Activated CD4-positive, alpha-beta memory T cell treated with anti-CD3 and anti-CD28 coated beads, Interleukin-2, amount 10 ng/mL, durations not matched to agents 7 days and 5 days (primary cell): ENCODE results near the gene TXK. TPM values are rescaled to one million over a fixed set of nuclear protein-coding genes. Genes with fewer than 3 reads are reported as not detected.

Experiments used
- CTCF ChIA-PET: fragments of 350-600 bp; sonication (Branson Sonifier 250); formaldehyde crosslinking; loops from one replicate; lab custom pipeline; 2021; ENCODE audit warnings: antibody characterized with exemption, inconsistent platforms; lab: Charles Lee
- POLR2A ChIA-PET: fragments of 350-600 bp; sonication (Branson Sonifier 250); formaldehyde crosslinking; loops from one replicate; lab custom pipeline; 2021; ENCODE audit warnings: antibody characterized with exemption; lab: Charles Lee
- DNase-seq: peaks from one replicate; pipeline ENCODE4 v3.0.0-alpha.2; 2020
- H3K27ac Mint-ChIP-seq: one replicate; pipeline ENCODE4 v1.8.0; 2021; ENCODE audit warnings: mild to moderate bottlenecking, mixed read lengths
- H3K27me3 Mint-ChIP-seq: one replicate; pipeline ENCODE4 v1.8.0; 2021; ENCODE audit warnings: mixed read lengths
- H3K36me3 Mint-ChIP-seq: one replicate; pipeline ENCODE4 v1.8.0; 2021; ENCODE audit warnings: low read depth, mixed read lengths
- H3K4me1 Mint-ChIP-seq: one replicate; pipeline ENCODE4 v1.8.0; 2021; ENCODE audit warnings: mixed read lengths
- H3K4me3 Mint-ChIP-seq: one replicate; pipeline ENCODE4 v1.8.0; 2021; ENCODE audit warnings: mild to moderate bottlenecking, mixed read lengths
- H3K9me3 Mint-ChIP-seq: one replicate; pipeline ENCODE4 v1.8.0; 2021; ENCODE audit warnings: mixed read lengths
- total RNA-seq, 2 experiments: library from RNA; stranded (reverse); gene quantifications; one replicate each; pipeline ENCODE4 v1.2.3, GENCODE V29; 2021

Gene TXK
- total RNA-seq, 2 experiments from 2014 or later: 15.2 to 18.5 TPM

DNA sequence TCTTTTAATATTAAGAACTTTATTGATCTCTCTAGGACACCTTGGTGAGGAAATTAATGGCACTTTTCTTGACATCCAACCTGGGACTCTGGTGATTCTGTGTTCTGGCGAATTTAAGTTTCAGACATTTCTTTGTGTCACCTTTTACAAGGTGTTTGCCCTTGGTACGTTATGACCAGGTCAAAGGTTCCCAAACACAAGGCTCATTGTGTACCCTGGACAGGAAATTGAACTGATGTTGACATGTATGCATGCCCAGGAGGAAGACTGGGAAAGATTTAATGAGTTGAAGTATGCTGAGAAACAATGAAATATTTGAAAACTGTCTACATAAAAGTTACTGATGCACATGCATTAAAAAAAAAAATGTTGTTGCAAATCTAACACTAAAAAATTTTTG is 95.4 kb downstream of the TXK start:
- Mint-ChIP-seq H3K36me3 (no peaks in the 10 kb centered on the region), H3K9me3 (no peaks in the 10 kb centered on the region), H3K27me3 (peaks cover 31% of the 10 kb centered on the region), H3K27ac (no peak overlapping the region), H3K4me1 (peaks cover 1% of the 10 kb centered on the region), H3K4me3 (no peak overlapping the region)
- POLR2A ChIA-PET: no interaction called here
- CTCF ChIA-PET: no interaction called here
- DNase-seq: no peak

DNA sequence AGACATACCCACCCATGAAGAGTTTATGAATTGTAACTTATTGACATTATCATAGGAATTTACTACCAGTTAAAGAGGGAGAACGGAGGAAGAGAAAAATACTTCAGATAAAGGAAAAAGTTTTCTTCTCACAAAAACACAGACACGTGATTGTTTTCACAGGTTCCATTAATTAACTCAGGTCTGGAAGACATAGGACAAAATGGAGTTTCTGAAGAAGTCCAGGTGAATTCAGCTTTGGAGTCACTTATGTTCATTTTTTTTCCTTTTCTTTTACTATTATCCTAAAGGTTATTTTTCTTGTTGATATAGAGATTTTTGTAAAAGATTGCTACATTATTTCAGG is 97.0 kb downstream of the TXK start:
- peaks cover 1% of the 10 kb centered on the region for H3K4me1 Mint-ChIP-seq
- no peaks in the 10 kb centered on the region for H3K36me3 Mint-ChIP-seq
- no peaks in the 10 kb centered on the region for H3K9me3 Mint-ChIP-seq
- no peak for DNase-seq
- peaks cover 15% of the 10 kb centered on the region for H3K27me3 Mint-ChIP-seq
- ChIA-PET CTCF (interaction anchor here (1.6 kb wide), 1 partner anchor 41 kb away, joined by 3 read pairs; no protein-coding TSS in a partner anchor), POLR2A (no interaction called here)
- H3K27ac Mint-ChIP-seq: no peak overlapping the region
- no peak overlapping the region for H3K4me3 Mint-ChIP-seq

- H3K36me3 Mint-ChIP-seq: no peaks in the 10 kb centered on the region
- H3K27me3 Mint-ChIP-seq: peaks cover 7% of the 10 kb centered on the region
- H3K4me3 Mint-ChIP-seq: no peak overlapping the region
- H3K9me3 Mint-ChIP-seq: no peaks in the 10 kb centered on the region
- H3K4me1 Mint-ChIP-seq: peaks cover 1% of the 10 kb centered on the region
- POLR2A ChIA-PET: no interaction called here
- no peak overlapping the region for H3K27ac Mint-ChIP-seq
- CTCF ChIA-PET: interaction anchor here (1.1 to 2.8 kb wide), 4 partner anchors 11 to 51 kb away, joined by 3 to 14 read pairs (median 8); no protein-coding TSS in a partner anchor
- DNase-seq: no peak
These were observed 98.1 kb downstream of the TXK start for GRCh38 chr4:48035952-48036351.

DNA sequence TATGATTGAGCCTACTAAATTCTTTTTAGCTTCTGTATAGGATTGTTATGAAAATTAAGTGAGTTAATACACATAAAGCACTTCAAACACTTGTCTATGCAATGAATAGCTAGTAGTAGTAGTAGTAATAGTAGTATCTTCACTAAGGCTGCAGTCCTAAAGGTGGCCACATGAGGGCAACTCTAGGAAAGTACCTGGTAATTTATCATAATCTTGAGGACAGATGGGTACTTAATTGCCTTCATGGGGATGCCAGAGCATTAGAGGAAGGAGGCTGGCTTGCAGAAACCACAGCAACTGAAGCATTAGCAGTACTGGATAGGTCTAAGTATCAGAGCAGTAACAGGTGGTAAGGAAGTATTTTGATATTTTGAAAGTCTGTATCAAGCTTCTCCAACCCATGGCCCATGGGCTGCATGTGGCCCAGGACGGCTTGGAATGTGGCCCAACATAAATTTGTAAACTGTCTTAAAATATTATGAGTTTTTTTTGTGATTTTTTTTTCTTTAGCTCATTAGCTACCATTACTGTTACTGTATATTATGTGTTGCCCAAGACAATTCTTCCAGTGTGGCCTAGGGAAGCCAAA is 100.1 kb downstream of the TXK start:
- CTCF ChIA-PET: interaction anchor here (0.8 to 4.2 kb wide), 18 partner anchors 9 to 197 kb away, joined by 3 to 24 read pairs (median 5); no protein-coding TSS in a partner anchor
- Mint-ChIP-seq H3K36me3 (no peaks in the 10 kb centered on the region), H3K27me3 (peaks cover 6% of the 10 kb centered on the region), H3K4me1 (peaks cover 2% of the 10 kb centered on the region), H3K9me3 (no peaks in the 10 kb centered on the region), H3K4me3 (no peak overlapping the region), H3K27ac (no peak overlapping the region)
- DNase-seq: peak; percentile 54
- POLR2A ChIA-PET: no interaction called here

DNA sequence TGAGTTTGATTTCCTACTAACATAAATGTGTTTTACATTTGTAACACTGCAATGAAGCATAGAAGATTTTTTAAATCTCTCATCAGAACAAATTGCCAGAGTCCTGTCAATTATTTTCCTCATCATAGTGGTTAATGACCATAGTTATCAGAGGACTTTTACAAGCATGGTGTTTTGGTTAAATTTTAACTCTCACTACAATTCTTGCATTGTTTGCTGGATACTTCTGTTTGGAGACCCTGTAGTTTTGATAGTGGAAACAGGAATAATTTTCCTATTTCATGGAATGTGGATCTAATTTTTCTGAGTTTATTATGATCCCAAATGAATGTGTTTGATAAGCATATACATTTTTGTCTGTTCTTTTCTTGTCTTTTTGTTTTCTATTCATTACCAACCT is 100.6 kb downstream of the TXK start:
- Mint-ChIP-seq H3K9me3 (no peaks in the 10 kb centered on the region), H3K27ac (no peak overlapping the region), H3K4me3 (no peak overlapping the region), H3K36me3 (no peaks in the 10 kb centered on the region), H3K27me3 (peaks cover 6% of the 10 kb centered on the region), H3K4me1 (peaks cover 7% of the 10 kb centered on the region)
- CTCF ChIA-PET: interaction anchor here (0.8 to 4.2 kb wide), 15 partner anchors 9 to 197 kb away, joined by 3 to 24 read pairs (median 5); no protein-coding TSS in a partner anchor
- POLR2A ChIA-PET: no interaction called here
- no peak for DNase-seq

DNA sequence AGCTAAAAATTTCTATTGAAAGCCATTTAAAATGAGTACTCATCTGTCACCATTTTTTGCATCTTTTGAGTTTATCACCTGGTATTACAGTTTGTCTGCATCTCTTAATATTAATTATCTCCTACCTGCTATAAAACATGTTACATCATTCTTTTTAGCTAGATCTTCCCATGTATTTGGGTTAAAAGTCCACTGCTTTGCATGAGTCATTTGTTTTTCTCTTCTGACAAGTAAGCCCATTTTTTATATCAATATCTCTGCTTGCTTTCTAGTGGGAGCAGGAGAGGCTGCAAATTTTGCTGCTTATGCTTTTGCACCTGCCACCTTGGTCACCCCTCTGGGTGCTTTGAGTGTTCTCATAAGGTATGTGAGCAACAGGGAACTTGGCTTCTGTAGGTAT is 101.3 kb downstream of the TXK start:
- no peaks in the 10 kb centered on the region for H3K9me3 Mint-ChIP-seq
- ChIA-PET POLR2A (interaction anchor here (0.9 kb wide), 1 partner anchor 14 kb away, joined by 3 read pairs; no protein-coding TSS in a partner anchor), CTCF (interaction anchor here (0.5 to 4.2 kb wide), 8 partner anchors 14 to 113 kb away, joined by 3 to 24 read pairs (median 4); no protein-coding TSS in a partner anchor)
- H3K4me3 Mint-ChIP-seq: no peak overlapping the region
- H3K27ac Mint-ChIP-seq: no peak overlapping the region
- no peaks in the 10 kb centered on the region for H3K36me3 Mint-ChIP-seq
- DNase-seq: no peak
- H3K4me1 Mint-ChIP-seq: peaks cover 13% of the 10 kb centered on the region
- H3K27me3 Mint-ChIP-seq: peaks cover 6% of the 10 kb centered on the region

GRCh38 chr4:48031802-48032525 is 102.1 kb downstream of the TXK start:
- Mint-ChIP-seq H3K9me3 (no peaks in the 10 kb centered on the region), H3K27me3 (peaks cover 4% of the 10 kb centered on the region), H3K4me1 (peaks cover 13% of the 10 kb centered on the region), H3K27ac (no peak overlapping the region), H3K4me3 (no peak overlapping the region), H3K36me3 (no peaks in the 10 kb centered on the region)
- CTCF ChIA-PET: interaction anchor here (1.0 to 4.2 kb wide), 7 partner anchors 13 to 114 kb away, joined by 3 to 24 read pairs (median 5); no protein-coding TSS in a partner anchor
- DNase-seq: no peak
- POLR2A ChIA-PET: interaction anchor here (0.9 kb wide), 1 partner anchor 15 kb away, joined by 3 read pairs; no protein-coding TSS in a partner anchor

DNA sequence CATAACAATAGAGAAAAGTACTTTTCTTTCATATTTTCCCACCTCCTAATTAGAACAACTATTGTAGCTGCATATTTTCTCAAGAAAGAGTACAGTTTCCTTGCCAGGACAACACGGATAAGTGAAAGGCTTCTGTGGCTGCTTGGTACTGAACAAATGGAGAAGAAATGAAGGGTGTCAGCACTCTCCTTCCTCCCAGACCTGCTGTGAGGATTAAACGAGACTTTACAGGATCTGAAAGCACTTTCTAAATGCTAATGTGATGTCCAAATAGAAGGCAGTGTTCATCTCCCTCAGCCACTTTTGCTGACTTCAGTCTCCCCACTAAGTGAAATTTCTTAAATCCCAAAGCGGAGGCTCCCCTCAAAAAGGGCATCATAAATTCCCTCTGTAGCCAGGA is 103.6 kb downstream of the TXK start:
- no peak overlapping the region for H3K27ac Mint-ChIP-seq
- DNase-seq: no peak
- H3K4me3 Mint-ChIP-seq: no peak overlapping the region
- H3K27me3 Mint-ChIP-seq: peaks cover 4% of the 10 kb centered on the region
- ChIA-PET CTCF (interaction anchor here (1.1 kb wide), 1 partner anchor 27 kb away, joined by 3 read pairs; no protein-coding TSS in a partner anchor), POLR2A (no interaction called here)
- no peaks in the 10 kb centered on the region for H3K36me3 Mint-ChIP-seq
- peaks cover 12% of the 10 kb centered on the region for H3K4me1 Mint-ChIP-seq
- H3K9me3 Mint-ChIP-seq: no peaks in the 10 kb centered on the region

DNA sequence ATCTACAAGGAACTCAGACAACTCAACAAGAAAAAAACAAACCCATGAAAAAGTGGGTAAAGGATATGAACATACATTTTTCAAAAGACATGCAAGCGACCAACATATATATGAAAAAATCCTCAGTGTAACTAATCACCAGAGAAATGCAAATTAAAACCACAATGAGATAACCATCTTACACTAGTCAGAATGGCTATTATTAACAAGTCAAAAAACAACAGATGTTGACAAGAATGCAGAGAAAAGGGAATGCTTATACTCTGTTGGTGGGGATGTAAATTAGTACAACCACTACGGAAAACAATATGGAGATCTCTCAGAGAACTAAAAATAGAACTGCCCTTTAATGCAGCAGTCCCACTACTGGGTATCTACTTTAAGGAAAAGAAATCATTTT is 105.4 kb downstream of the TXK start:
- ChIA-PET POLR2A (no interaction called here), CTCF (interaction anchor here (0.9 to 1.2 kb wide), 2 partner anchors 12 to 110 kb away, joined by 3 to 4 read pairs; partner anchors contain the start of genes CNGA1 and NIPAL1)
- no peak overlapping the region for H3K27ac Mint-ChIP-seq
- H3K4me3 Mint-ChIP-seq: no peak overlapping the region
- H3K36me3 Mint-ChIP-seq: no peaks in the 10 kb centered on the region
- peaks cover 10% of the 10 kb centered on the region for H3K27me3 Mint-ChIP-seq
- H3K9me3 Mint-ChIP-seq: no peaks in the 10 kb centered on the region
- DNase-seq: no peak
- peaks cover 12% of the 10 kb centered on the region for H3K4me1 Mint-ChIP-seq

DNA sequence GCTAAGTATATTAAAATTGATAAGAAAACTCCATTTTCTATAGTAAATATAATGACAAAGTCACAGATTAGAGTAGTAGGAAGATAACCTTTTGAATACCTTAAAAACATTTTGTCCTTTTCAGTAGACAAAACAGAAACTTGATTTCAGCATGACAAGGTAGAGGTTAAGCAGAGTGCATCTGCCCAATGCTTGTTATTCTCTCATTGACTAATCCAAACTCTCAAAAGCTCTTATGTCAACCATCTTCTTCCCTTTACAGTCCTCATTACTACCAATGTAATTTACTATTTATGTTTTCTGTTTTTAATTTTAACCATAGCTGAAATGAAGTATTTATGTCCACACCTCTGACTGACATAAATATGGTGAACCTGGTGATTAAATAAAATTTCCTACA is 106.4 kb downstream of the TXK start:
- Mint-ChIP-seq H3K36me3 (no peaks in the 10 kb centered on the region), H3K27ac (no peak overlapping the region), H3K27me3 (peaks cover 10% of the 10 kb centered on the region), H3K4me1 (peaks cover 12% of the 10 kb centered on the region), H3K9me3 (no peaks in the 10 kb centered on the region), H3K4me3 (no peak overlapping the region)
- no peak for DNase-seq
- POLR2A ChIA-PET: no interaction called here
- CTCF ChIA-PET: interaction anchor here (0.9 to 1.2 kb wide), 2 partner anchors 11 to 111 kb away, joined by 3 to 4 read pairs; partner anchors contain the start of genes CNGA1 and NIPAL1

GRCh38 chr4:48025005-48025404 is 109.0 kb downstream of the TXK start:
- ChIA-PET POLR2A (no interaction called here), CTCF (interaction anchor here (1.4 kb wide), 1 partner anchor 9 kb away, joined by 4 read pairs; no protein-coding TSS in a partner anchor)
- Mint-ChIP-seq H3K4me1 (peaks cover 12% of the 10 kb centered on the region), H3K27me3 (peaks cover 24% of the 10 kb centered on the region), H3K36me3 (no peaks in the 10 kb centered on the region), H3K4me3 (no peak overlapping the region), H3K9me3 (no peaks in the 10 kb centered on the region), H3K27ac (no peak overlapping the region)
- no peak for DNase-seq

DNA sequence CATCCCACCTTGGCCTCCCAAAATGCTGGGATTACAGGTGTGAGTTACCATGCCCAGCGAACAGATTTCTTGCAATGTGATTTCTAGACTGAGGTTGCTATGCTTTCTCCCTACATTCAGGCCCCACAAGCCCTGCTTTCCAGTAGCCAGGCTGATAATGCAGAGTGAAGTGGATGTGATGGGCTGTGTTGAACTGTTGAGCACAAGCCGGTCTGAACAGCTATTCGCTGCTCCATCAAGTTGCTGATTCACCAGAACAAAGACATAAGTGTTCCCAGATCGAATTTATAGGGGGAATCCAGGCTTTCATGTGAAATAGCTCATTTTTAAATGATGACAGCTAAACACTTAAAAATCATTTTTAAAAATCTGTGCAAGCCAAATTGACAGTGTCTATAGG is 109.5 kb downstream of the TXK start:
- H3K27me3 Mint-ChIP-seq: peaks cover 27% of the 10 kb centered on the region
- no peaks in the 10 kb centered on the region for H3K9me3 Mint-ChIP-seq
- no peaks in the 10 kb centered on the region for H3K36me3 Mint-ChIP-seq
- ChIA-PET CTCF (interaction anchor here (1.4 kb wide), 1 partner anchor 10 kb away, joined by 4 read pairs; no protein-coding TSS in a partner anchor), POLR2A (no interaction called here)
- peaks cover 12% of the 10 kb centered on the region for H3K4me1 Mint-ChIP-seq
- no peak for DNase-seq
- no peak overlapping the region for H3K4me3 Mint-ChIP-seq
- H3K27ac Mint-ChIP-seq: no peak overlapping the region

DNA sequence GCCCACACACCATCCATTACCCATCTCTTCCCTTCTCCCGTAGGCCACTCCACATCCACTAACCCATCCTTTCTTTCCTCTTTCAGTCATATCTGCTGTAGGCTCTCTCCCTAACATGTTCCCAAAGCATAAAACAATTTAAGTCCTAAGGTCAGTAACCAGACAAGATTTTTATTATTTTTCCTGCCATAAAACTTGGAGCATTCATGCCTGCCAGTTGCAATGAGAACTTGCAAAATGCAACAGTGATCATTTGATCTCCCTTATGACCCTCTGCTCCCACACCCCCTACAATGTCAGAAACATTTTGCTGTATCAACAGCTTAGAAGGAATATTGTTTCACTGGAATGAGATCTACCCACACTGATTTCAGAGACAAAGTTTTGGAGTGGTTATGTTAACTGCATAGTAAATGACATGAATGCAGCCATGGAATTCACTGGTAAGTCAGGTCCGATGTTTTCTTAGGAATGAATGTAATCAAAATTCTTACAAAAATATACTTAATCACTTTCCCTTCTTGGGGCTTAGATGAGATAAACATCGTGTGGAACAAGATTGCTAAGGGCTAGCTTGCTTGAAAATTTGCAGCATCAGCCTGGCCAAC is 111.8 kb downstream of the TXK start:
- Mint-ChIP-seq H3K27ac (no peak overlapping the region), H3K4me3 (no peak overlapping the region), H3K9me3 (no peaks in the 10 kb centered on the region), H3K4me1 (peaks cover 3% of the 10 kb centered on the region), H3K36me3 (no peaks in the 10 kb centered on the region), H3K27me3 (peaks cover 44% of the 10 kb centered on the region)
- ChIA-PET CTCF (no interaction called here), POLR2A (no interaction called here)
- DNase-seq: no peak
